Chondrocyte (in vitro differentiated cells): ENCODE data around the gene NEXN. TPM values are rescaled to one million over a fixed set of nuclear protein-coding genes. Genes with fewer than 3 reads are reported as not detected.
A peak's percentile ranks its signal among the peaks of the same experiment; 100 is the strongest.

ENCODE experiments used
- DNase-seq: peaks from one replicate; pipeline ENCODE4 v3.0.0; 2021; ENCODE audit warnings: mixed read lengths, low spot score
- H3K27ac Mint-ChIP-seq: one replicate; pipeline ENCODE4 v1.8.0; 2021; ENCODE audit warnings: mild to moderate bottlenecking, moderate library complexity, mixed read lengths; ENCODE audit not compliant: unreplicated experiment
- H3K27me3 Mint-ChIP-seq: 2 replicates; pipeline ENCODE4 v1.8.0; 2021; ENCODE audit warnings: low read depth, mixed read lengths
- H3K36me3 Mint-ChIP-seq: 2 replicates; pipeline ENCODE4 v1.8.0; 2021; ENCODE audit warnings: low read depth, mixed read lengths
- H3K4me1 Mint-ChIP-seq: 2 replicates; pipeline ENCODE4 v1.8.0; 2021; ENCODE audit warnings: low read depth, mild to moderate bottlenecking, mixed read lengths
- H3K4me3 Mint-ChIP-seq: one replicate; pipeline ENCODE4 v1.8.0; 2021; ENCODE audit warnings: mild to moderate bottlenecking, moderate library complexity, mixed read lengths; ENCODE audit not compliant: unreplicated experiment
- H3K9me3 Mint-ChIP-seq: 2 replicates; pipeline ENCODE4 v1.8.0; 2021; ENCODE audit warnings: low read depth, mixed read lengths
- CTCF ChIP-seq: fragments of 200-600 bp; sonication (generic); IDR thresholded peaks from 2 replicates; pipeline ENCODE4 v1.5.0; 2021; ENCODE audit warnings: antibody characterized with exemption, mild to moderate bottlenecking, moderate library complexity
- total RNA-seq: library from RNA; stranded (reverse); gene quantifications from 3 replicates; pipeline ENCODE4 v1.2.1, GENCODE V29; 2021

The NEXN gene
- total RNA-seq, 1 donor from 2014 or later = 46.2 TPM

DNA sequence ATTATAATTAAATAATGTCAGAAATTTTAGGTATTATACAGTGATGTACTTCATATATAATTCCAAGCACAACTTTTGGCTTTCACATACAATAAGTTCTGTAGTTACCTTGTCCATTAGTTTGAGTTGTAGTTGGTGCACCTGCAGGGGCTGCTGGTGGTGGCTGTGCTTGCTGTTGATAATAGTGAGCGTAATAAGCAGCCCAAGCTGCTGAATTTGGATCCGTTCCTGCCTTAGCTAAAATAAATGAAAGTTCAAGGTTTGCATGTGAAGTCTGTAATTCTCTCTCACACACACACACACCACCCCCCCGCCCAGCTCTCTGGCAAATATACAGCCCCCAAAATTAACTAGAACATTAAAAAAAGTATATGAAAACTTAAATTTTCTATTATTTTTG, 68.0 kb downstream of the NEXN start:
- Mint-ChIP-seq H3K36me3 (peaks cover 45% of the 10 kb centered on the region), H3K4me1 (peaks cover 22% of the 10 kb centered on the region), H3K9me3 (no peaks in the 10 kb centered on the region), H3K27me3 (no peaks in the 10 kb centered on the region), H3K4me3 (no peak overlapping the region), H3K27ac (no peak overlapping the region)
- no peak for DNase-seq
- TF ChIP-seq CTCF = no peak

DNA sequence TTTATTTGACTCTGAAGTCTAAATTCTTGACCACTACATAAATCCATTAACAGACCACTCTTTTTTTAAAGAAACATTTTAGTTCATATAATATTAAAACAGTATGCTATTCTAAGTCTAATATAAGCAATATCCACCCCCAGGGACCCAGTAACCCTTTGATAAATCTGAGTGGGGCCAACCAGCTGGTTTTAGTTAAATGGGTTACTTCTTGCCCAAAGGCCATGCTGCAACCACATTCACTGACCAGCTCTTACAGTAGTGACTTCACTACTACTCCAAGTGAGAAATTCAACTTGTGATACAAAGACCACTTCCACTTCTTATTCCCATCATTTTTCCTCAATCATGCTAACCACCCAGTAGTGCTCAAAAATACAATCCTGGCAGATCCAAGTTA, 70.0 kb downstream of the NEXN start:
- Mint-ChIP-seq H3K36me3 (peaks cover 46% of the 10 kb centered on the region), H3K4me1 (peaks cover 30% of the 10 kb centered on the region), H3K4me3 (no peak overlapping the region), H3K9me3 (no peaks in the 10 kb centered on the region), H3K27ac (peak overlapping the region; percentile 15), H3K27me3 (no peaks in the 10 kb centered on the region)
- TF ChIP-seq CTCF = no peak
- no peak for DNase-seq

- Mint-ChIP-seq H3K27me3 (no peaks in the 10 kb centered on the region), H3K4me3 (no peak overlapping the region), H3K36me3 (peaks cover 45% of the 10 kb centered on the region), H3K27ac (peak overlapping the region; percentile 15), H3K9me3 (no peaks in the 10 kb centered on the region), H3K4me1 (peaks cover 30% of the 10 kb centered on the region)
- no peak for DNase-seq
- TF ChIP-seq CTCF = no peak
These were observed 70.4 kb downstream of the NEXN start for GRCh38 chr1:77958850-77959249.

DNA sequence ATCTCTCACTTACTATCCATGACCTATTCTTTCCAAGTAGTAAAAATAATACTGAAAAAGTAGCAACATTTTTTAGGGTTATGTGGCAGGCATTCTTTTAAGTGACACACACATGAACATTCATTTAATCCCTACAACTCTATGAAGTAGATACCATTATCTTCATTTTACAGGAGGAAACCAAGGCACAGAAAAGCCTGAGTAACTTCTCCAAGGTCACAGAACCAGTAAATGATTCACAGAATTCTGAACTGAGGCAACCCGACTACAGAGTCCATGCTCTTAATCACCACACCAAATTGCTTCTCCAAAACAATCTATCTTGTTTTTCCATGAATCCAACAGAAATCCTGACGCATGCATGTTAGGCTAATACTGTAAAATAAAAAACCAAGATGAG, 73.0 kb downstream of the NEXN start:
- Mint-ChIP-seq H3K36me3 (peaks cover 53% of the 10 kb centered on the region), H3K4me1 (peaks cover 19% of the 10 kb centered on the region), H3K27ac (peak overlapping the region; percentile 37), H3K27me3 (no peaks in the 10 kb centered on the region), H3K9me3 (no peaks in the 10 kb centered on the region), H3K4me3 (no peak overlapping the region)
- DNase-seq = no peak
- TF ChIP-seq CTCF = no peak

DNA sequence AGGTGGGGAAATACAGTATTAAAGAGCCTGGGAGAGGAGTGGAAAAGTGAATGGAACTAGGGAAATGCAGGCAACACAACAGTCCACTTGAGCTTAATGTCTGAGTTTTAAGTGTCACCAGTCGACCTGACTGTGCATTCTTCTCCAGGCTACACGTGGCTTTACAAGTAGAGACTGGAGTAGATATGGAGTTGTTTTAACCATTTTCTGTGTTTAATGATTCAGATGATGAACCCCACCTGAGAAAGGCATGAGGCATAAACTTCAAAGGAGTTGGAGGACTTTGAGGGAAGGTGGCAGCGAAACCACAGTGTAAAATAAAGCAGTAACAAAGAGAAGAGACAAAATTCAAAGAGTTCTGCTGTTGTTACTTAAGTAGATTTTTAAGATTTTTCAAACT, 77.9 kb downstream of the NEXN start:
- H3K27me3 Mint-ChIP-seq = no peaks in the 10 kb centered on the region
- no peak for TF ChIP-seq CTCF

More for the DNA sequence above, 77.9 kb downstream of the NEXN start:
- H3K27ac Mint-ChIP-seq = peak overlapping the region; percentile 29
- peaks cover 45% of the 10 kb centered on the region for H3K36me3 Mint-ChIP-seq
- H3K4me3 Mint-ChIP-seq = no peak overlapping the region
- DNase-seq = no peak
- H3K4me1 Mint-ChIP-seq = peaks cover 21% of the 10 kb centered on the region
- H3K9me3 Mint-ChIP-seq = no peaks in the 10 kb centered on the region
